Neutrophil (primary cell): ENCODE measurements around the gene TRPC1.

Source experiments
- H3K27ac ChIP-seq: fragments of 200-600 bp; sonication (generic); 2 replicates; pipeline ENCODE4 v1.5.1; 2016; ENCODE audit warnings: mild to moderate bottlenecking, moderate library complexity
- H3K27me3 ChIP-seq: fragments of 200-600 bp; sonication (generic); 2 replicates; pipeline ENCODE4 v1.6.0; 2016; ENCODE audit warnings: mild to moderate bottlenecking
- H3K36me3 ChIP-seq: fragments of 200-600 bp; sonication (generic); 2 replicates; pipeline ENCODE4 v1.5.1; 2017
- H3K4me1 ChIP-seq, 2 experiments: fragments of 200-600 bp in 1 of 2; sonication (generic) in 1 of 2; 1 replicate in 1 of 2; 2 replicates in 1 of 2; pipeline versions ENCODE4 v1.5.1 to v1.6.1; 2013 to 2016; ENCODE audit warnings: low read depth in 1 of 2, low read length in 1 of 2, mild to moderate bottlenecking in 1 of 2, moderate library complexity in 1 of 2; ENCODE audit not compliant: control insufficient read depth in 1 of 2, insufficient read depth in 1 of 2
- H3K4me3 ChIP-seq, 2 experiments: fragments of 200-600 bp in 1 of 2; sonication (generic) in 1 of 2; 1 replicate in 1 of 2; 2 replicates in 1 of 2; pipeline ENCODE4 v1.5.1; 2013 to 2016; ENCODE audit warnings: low read depth in 1 of 2, low read length in 1 of 2, mild to moderate bottlenecking in 1 of 2, moderate library complexity in 1 of 2
- H3K9me3 ChIP-seq: fragments of 200-600 bp; sonication (generic); 2 replicates; pipeline ENCODE4 v1.5.1; 2016
- TF ChIP-seq, protein P1 (sequence below): fragments of 200-600 bp; sonication (generic); IDR thresholded peaks from 2 replicates; pipeline ENCODE4 v1.5.1; 2016; ENCODE audit warnings: antibody characterized with exemption

The TRPC1 gene

DNA sequence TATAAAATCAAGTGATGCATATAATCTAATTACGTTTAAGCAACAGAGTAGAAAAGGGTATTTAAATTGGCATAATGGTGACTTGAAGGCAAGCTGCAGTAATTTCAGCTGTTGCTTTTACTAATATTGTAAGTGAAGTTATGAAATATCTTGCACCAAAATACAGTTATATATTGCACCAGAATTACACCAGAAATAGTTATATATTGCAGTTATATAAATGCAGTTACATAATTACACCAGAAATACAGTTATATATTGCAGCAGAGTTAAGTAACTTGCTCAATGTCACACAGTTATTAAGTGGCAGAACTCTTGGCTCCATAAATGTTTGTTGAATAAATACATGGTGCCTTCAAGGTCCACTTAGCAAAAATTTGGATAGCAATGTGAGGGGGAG lies 113.7 kb downstream of the TRPC1 start:
- no peaks in the 10 kb centered on the region for H3K9me3 ChIP-seq
- H3K27ac ChIP-seq = no peak overlapping the region
- H3K36me3 ChIP-seq = no peaks in the 10 kb centered on the region
- TF ChIP-seq, protein P1, sequence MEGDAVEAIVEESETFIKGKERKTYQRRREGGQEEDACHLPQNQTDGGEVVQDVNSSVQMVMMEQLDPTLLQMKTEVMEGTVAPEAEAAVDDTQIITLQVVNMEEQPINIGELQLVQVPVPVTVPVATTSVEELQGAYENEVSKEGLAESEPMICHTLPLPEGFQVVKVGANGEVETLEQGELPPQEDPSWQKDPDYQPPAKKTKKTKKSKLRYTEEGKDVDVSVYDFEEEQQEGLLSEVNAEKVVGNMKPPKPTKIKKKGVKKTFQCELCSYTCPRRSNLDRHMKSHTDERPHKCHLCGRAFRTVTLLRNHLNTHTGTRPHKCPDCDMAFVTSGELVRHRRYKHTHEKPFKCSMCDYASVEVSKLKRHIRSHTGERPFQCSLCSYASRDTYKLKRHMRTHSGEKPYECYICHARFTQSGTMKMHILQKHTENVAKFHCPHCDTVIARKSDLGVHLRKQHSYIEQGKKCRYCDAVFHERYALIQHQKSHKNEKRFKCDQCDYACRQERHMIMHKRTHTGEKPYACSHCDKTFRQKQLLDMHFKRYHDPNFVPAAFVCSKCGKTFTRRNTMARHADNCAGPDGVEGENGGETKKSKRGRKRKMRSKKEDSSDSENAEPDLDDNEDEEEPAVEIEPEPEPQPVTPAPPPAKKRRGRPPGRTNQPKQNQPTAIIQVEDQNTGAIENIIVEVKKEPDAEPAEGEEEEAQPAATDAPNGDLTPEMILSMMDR = no peak
- no peaks in the 10 kb centered on the region for H3K27me3 ChIP-seq
- peaks cover 12 to 23% of the 10 kb centered on the region in 2 experiments for H3K4me1 ChIP-seq
- H3K4me3 ChIP-seq = no peak overlapping the region

DNA sequence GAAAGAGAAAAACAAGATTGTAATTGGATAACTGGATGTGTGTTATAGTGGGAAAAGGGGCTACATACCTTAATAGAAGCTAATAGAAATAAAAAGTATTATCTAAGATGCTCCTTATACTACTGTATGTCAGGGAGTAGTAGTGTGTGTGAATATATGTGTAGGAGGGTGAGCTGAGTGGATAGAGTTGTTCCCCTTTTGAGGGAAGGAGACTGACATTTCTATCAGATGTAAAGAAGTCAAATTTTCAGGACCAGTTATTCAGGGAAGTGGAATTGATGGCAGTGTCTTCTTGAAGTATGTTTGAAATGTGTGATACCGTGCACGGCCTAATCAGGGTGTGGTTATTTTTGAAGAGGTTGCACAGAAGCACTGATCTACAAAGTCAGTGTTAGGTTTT lies 116.0 kb downstream of the TRPC1 start:
- no peaks in the 10 kb centered on the region for H3K9me3 ChIP-seq
- H3K4me1 ChIP-seq = peaks cover 12 to 23% of the 10 kb centered on the region in 2 experiments
- no peak overlapping the region for H3K27ac ChIP-seq
- no peaks in the 10 kb centered on the region for H3K36me3 ChIP-seq
- no peak overlapping the region for H3K4me3 ChIP-seq
- TF ChIP-seq, protein P1 = no peak
- no peaks in the 10 kb centered on the region for H3K27me3 ChIP-seq

DNA sequence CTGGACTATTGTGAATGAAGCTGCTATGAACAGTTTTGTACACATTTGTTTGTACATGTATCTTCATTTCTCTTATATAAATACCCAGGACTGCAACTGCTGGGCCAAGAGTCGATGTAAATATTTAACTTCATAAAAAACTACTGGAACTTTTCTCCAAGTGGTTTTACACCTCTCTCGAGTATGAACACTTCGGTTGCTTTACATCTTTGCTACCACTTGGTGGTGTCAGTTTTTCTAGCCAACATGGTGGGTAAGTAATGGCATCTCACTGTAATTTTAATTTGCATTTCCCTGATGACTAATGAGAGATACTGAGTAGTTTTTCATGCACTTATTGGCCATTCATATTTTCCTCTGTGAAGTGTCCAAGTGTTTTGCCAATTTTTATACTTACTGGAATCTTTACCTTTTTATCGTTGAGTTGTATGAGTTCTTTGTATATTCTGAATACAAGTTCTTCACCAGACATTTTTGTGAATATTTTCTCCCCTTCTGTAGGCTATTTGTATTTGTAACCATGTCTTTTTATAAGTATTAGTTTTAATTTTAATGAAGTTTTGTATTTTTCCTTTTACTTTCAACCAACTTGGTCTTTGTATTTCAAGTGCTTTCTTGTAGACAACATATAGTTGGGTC lies 120.6 kb downstream of the TRPC1 start:
- no peaks in the 10 kb centered on the region for H3K9me3 ChIP-seq
- H3K4me1 ChIP-seq = peaks cover 0 to under 1% of the 10 kb centered on the region in 2 experiments
- H3K27me3 ChIP-seq = no peaks in the 10 kb centered on the region
- TF ChIP-seq, protein P1 = no peak
- H3K36me3 ChIP-seq = no peaks in the 10 kb centered on the region
- no peak overlapping the region for H3K27ac ChIP-seq
- no peak overlapping the region for H3K4me3 ChIP-seq

DNA sequence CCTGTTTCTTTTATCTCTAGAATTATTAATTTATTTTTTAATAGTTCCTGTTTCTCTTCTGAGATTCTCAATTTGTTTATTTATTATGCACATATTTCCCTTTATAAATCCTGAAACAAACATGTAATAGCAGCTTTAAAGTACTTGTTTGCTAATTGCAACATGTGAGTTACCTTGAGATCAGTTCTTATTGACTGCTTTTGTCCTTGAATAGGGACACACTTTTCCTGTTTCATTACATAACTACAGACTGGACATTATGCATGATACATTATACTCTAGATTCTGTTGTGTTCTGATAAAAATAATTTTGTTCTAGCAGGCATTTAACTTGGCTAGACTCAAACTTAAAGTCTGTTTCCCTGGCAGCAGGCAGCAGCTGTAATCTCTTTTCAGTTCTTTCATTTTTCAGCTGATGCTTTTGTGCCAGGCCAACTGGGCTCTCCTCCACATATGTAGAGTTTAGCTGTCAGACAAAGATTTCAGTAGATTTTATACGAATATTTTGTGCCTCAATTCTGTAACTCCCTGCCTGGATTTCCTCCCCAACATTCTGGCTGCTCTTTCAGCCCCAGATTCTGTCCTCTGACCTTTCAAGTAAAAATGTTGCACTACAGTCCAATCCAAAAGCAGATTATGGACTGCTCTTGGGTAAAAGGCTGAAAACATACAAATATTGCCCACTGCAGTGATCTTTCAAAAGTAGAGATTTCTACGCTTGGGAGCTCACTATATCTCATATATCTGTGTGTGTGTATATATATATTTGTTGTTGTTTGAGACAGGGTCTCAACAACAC lies 123.1 kb downstream of the TRPC1 start:
- H3K9me3 ChIP-seq = no peaks in the 10 kb centered on the region
- H3K27ac ChIP-seq = no peak overlapping the region
- H3K4me3 ChIP-seq = no peak overlapping the region
- H3K4me1 ChIP-seq = peaks cover 15 to 24% of the 10 kb centered on the region in 2 experiments
- no peaks in the 10 kb centered on the region for H3K36me3 ChIP-seq
- TF ChIP-seq, protein P1 = no peak
- H3K27me3 ChIP-seq = no peaks in the 10 kb centered on the region

DNA sequence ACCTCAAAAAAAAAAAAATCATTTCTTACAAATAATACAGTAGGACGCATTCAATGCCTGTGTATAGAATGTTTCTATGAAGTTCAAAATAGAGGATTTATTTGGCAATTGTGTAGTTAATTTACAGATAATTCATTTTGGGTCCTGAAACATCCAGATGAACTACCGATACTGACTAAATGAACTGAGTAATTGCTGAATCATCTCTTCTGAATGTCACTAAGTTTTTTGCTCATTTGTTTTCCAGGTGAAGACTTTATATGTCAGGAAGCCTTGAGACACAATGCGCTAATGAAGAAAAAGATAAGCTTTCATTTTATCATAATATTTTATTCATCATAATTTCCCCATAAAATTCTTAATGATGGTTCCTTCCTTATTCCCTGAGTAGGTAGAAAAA lies 125.3 kb downstream of the TRPC1 start:
- no peaks in the 10 kb centered on the region for H3K36me3 ChIP-seq
- no peak overlapping the region for H3K4me3 ChIP-seq
- no peaks in the 10 kb centered on the region for H3K27me3 ChIP-seq
- no peaks in the 10 kb centered on the region for H3K9me3 ChIP-seq
- TF ChIP-seq, protein P1 = no peak
- H3K4me1 ChIP-seq = peaks cover 15 to 29% of the 10 kb centered on the region in 2 experiments
- no peak overlapping the region for H3K27ac ChIP-seq
